Measurements from ENCODE around the gene FAM124B.

Gene FAM124B

GRCh38 chr2:224428787-224429440 is 27.0 kb upstream of the FAM124B start:
- TF ChIP-seq ZFX (IDR thresholded peaks at IDR 0.05; ENCODE audit: borderline replicate concordance) (no peak), CTCF (IDR thresholded peaks at IDR 0.05) (no peak)
- H3K27ac ChIP-seq = no peak overlapping the region

- TF ChIP-seq ZFX (IDR thresholded peaks at IDR 0.05; ENCODE audit: borderline replicate concordance) (no peak), CTCF (IDR thresholded peaks at IDR 0.05) (no peak)
- no peak overlapping the region for H3K27ac ChIP-seq
Observed at GRCh38 chr2:224427471-224427870, 25.6 kb upstream of the FAM124B start.

- TF ChIP-seq ZFX (IDR thresholded peaks at IDR 0.05; ENCODE audit: borderline replicate concordance) = no peak
- no peak for TF ChIP-seq CTCF (IDR thresholded peaks at IDR 0.05)
- H3K27ac ChIP-seq = no peak overlapping the region
Observed at GRCh38 chr2:224426656-224427055, 24.7 kb upstream of the FAM124B start.

- H3K27ac ChIP-seq = no peak overlapping the region
- no peak for TF ChIP-seq ZFX (IDR thresholded peaks at IDR 0.05; ENCODE audit: borderline replicate concordance)
Observed at GRCh38 chr2:224421065-224421464, 19.2 kb upstream of the FAM124B start.

- no peak overlapping the region for H3K27ac ChIP-seq
- no peak for TF ChIP-seq ZFX (IDR thresholded peaks at IDR 0.05; ENCODE audit: borderline replicate concordance)
- no peak for TF ChIP-seq CTCF (IDR thresholded peaks at IDR 0.05)
Observed at GRCh38 chr2:224417947-224418346, 16.0 kb upstream of the FAM124B start.

- no peak for TF ChIP-seq CTCF (IDR thresholded peaks at IDR 0.05)
- TF ChIP-seq ZFX (IDR thresholded peaks at IDR 0.05; ENCODE audit: borderline replicate concordance) = no peak
- no peak overlapping the region for H3K27ac ChIP-seq
Observed at GRCh38 chr2:224417361-224417729, 15.4 kb upstream of the FAM124B start.

- no peak overlapping the region for H3K27ac ChIP-seq
- TF ChIP-seq ZFX (IDR thresholded peaks at IDR 0.05; ENCODE audit: borderline replicate concordance) (no peak), CTCF (IDR thresholded peaks at IDR 0.05) (no peak)
Observed at GRCh38 chr2:224416656-224417360, 14.9 kb upstream of the FAM124B start.

Data from 22Rv1 (cell line).